Hepatocyte (in vitro differentiated cells): ENCODE data around the gene CAPN15. TPM values are rescaled to one million over a fixed set of nuclear protein-coding genes. Genes with fewer than 3 reads are reported as not detected.

Experiments
- DNase-seq: peaks from one replicate; pipeline ENCODE4 v3.0.0-alpha.2; 2016; ENCODE audit warnings: low spot score
- H2AFZ ChIP-seq: fragments of 200-600 bp; sonication (generic); 2 replicates; pipeline ENCODE4 v1.6.0; 2016; ENCODE audit warnings: antibody characterized with exemption, mild to moderate bottlenecking
- H3K27ac ChIP-seq: fragments of 200-600 bp; sonication (generic); 2 replicates; pipeline ENCODE4 v1.5.1; 2016; ENCODE audit warnings: mild to moderate bottlenecking
- H3K27me3 ChIP-seq: fragments of 200-600 bp; sonication (generic); 2 replicates; pipeline ENCODE4 v1.6.1; 2016
- H3K36me3 ChIP-seq: fragments of 200-600 bp; sonication (generic); replicated peaks from 2 replicates; pipeline ENCODE4 v1.5.1; 2016; ENCODE audit warnings: low read depth; ENCODE audit not compliant: insufficient read depth
- H3K4me1 ChIP-seq: fragments of 200-600 bp; sonication (generic); 2 replicates; pipeline ENCODE4 v1.5.1; 2016; ENCODE audit warnings: mild to moderate bottlenecking, moderate library complexity; ENCODE audit not compliant: insufficient read depth
- H3K4me2 ChIP-seq: fragments of 200-600 bp; sonication (generic); 2 replicates; pipeline ENCODE4 v1.6.0; 2016
- H3K4me3 ChIP-seq: fragments of 200-600 bp; sonication (generic); 2 replicates; pipeline ENCODE4 v1.5.1; 2016; ENCODE audit warnings: mild to moderate bottlenecking
- H3K79me2 ChIP-seq: fragments of 200-600 bp; sonication (generic); 2 replicates; pipeline ENCODE4 v1.6.0; 2017; ENCODE audit warnings: mild to moderate bottlenecking
- H3K9me2 ChIP-seq: fragments of 200-600 bp; sonication (generic); replicated peaks from 2 replicates; pipeline ENCODE4 v1.6.0; 2017; ENCODE audit warnings: mild to moderate bottlenecking; ENCODE audit not compliant: insufficient read depth
- H3K9me3 ChIP-seq: fragments of 200-600 bp; sonication (generic); 2 replicates; pipeline ENCODE4 v1.5.1; 2016; ENCODE audit warnings: low read depth, mild to moderate bottlenecking
- H4K20me1 ChIP-seq: fragments of 200-600 bp; sonication (generic); 2 replicates; pipeline ENCODE4 v1.6.0; 2016; ENCODE audit warnings: mild to moderate bottlenecking; ENCODE audit not compliant: insufficient read depth, poor library complexity, severe bottlenecking
- CTCF ChIP-seq: fragments of 200-600 bp; sonication (generic); IDR thresholded peaks from 2 replicates; pipeline ENCODE4 v1.5.1; 2016; ENCODE audit warnings: antibody characterized with exemption, mild to moderate bottlenecking; ENCODE audit not compliant: poor library complexity
- EZH2 ChIP-seq: fragments of 200-600 bp; sonication (generic); IDR thresholded peaks from 2 replicates; pipeline ENCODE4 v1.6.1; 2016; ENCODE audit warnings: antibody characterized with exemption, mild to moderate bottlenecking, borderline replicate concordance
- EZH2phosphoT487 ChIP-seq: fragments of 200-600 bp; sonication (generic); IDR thresholded peaks from one replicate; pipeline ENCODE4 v1.6.1; 2018; ENCODE audit warnings: antibody characterized with exemption, mild to moderate bottlenecking, low read depth, moderate library complexity; ENCODE audit not compliant: unreplicated experiment, severe bottlenecking
- WGBS: methylation state at CpG from one replicate; pipeline ENCODE4 v1.1.6; 2016; ENCODE audit warnings: low lambda C conversion rate; ENCODE audit errors: missing lambda C conversion rate; 5-methylcytosine and 5-hydroxymethylcytosine counted together
- polyA plus RNA-seq: library from polyadenylated mRNA; unstranded; fragments of >200 nt; fragmentation: Nextera tagmentation; extraction: Ambion mirVana; gene quantifications from 2 replicates; pipeline ENCODE4 v1.2.1, GENCODE V29; 2016
- total RNA-seq: library from RNA; depleted of rRNA; stranded (reverse); fragments of >200 nt; gene quantifications from 2 replicates; pipeline ENCODE4 v1.2.3, GENCODE V29; 2014

Gene CAPN15
- total and polyA plus RNA-seq, 2 experiments from 2014 or later, result 41.7 to 42.7 TPM

- DNase-seq, result no peak
- no peak overlapping the region for H3K27ac ChIP-seq
- no peaks in the 10 kb centered on the region for H3K27me3 ChIP-seq
- H3K9me3 ChIP-seq, result no peaks in the 10 kb centered on the region
- H4K20me1 ChIP-seq, result no peaks in the 10 kb centered on the region
- peaks cover 3% of the 10 kb centered on the region for H3K79me2 ChIP-seq
- no peak overlapping the region for H3K4me2 ChIP-seq
- TF ChIP-seq EZH2 (no peak), CTCF (no peak), EZH2phosphoT487 (no peak)
- peaks cover under 1% of the 10 kb centered on the region for H3K4me1 ChIP-seq
- no peak overlapping the region for H2AFZ ChIP-seq
- H3K9me2 ChIP-seq, result no peaks in the 10 kb centered on the region
- H3K4me3 ChIP-seq, result no peak overlapping the region
- 95% methylated on average over 10 of the region's 10 CpGs for WGBS
- H3K36me3 ChIP-seq, result no peaks in the 10 kb centered on the region
Observed at GRCh38 chr16:513950-514349, 13.6 kb upstream of the CAPN15 start.

GRCh38 chr16:515175-515938, 12.2 kb upstream of the CAPN15 start:
- Histone ChIP-seq H4K20me1 (no peaks in the 10 kb centered on the region), H3K4me2 (no peak overlapping the region), H3K79me2 (no peaks in the 10 kb centered on the region), H3K4me3 (no peak overlapping the region), H3K27me3 (no peaks in the 10 kb centered on the region), H2AFZ (no peak overlapping the region), H3K36me3 (no peaks in the 10 kb centered on the region), H3K9me2 (no peaks in the 10 kb centered on the region), H3K4me1 (no peaks in the 10 kb centered on the region), H3K9me3 (no peaks in the 10 kb centered on the region), H3K27ac (no peak overlapping the region)
- WGBS, result 96% methylated on average over 35 of the region's 45 CpGs
- DNase-seq, result no peak
- TF ChIP-seq EZH2phosphoT487 (no peak), EZH2 (no peak), CTCF (no peak)

DNA sequence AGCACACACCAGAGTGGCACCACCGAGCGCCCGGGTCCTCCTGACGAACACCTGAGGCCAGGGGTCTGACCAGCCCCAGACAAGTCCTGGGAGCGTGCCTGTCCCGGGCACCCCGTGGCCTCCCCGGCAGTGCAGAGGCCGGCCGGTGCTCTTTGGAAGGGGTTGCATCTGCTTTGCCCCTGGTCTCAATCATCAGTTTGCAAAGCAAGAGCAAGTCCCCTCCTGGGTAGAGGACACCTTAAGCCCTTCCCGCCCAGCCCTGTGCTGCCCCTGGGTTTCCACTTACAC, 11.6 kb upstream of the CAPN15 start:
- Histone ChIP-seq H3K27me3 (no peaks in the 10 kb centered on the region), H3K9me3 (no peaks in the 10 kb centered on the region), H3K9me2 (no peaks in the 10 kb centered on the region), H3K4me2 (no peak overlapping the region), H4K20me1 (no peaks in the 10 kb centered on the region), H3K4me3 (no peak overlapping the region), H3K4me1 (no peaks in the 10 kb centered on the region), H3K27ac (no peak overlapping the region), H2AFZ (no peak overlapping the region), H3K36me3 (no peaks in the 10 kb centered on the region), H3K79me2 (no peaks in the 10 kb centered on the region)
- TF ChIP-seq EZH2 (no peak), CTCF (no peak), EZH2phosphoT487 (no peak)
- no peak for DNase-seq
- WGBS, result 96% methylated on average over 10 of the region's 11 CpGs

DNA sequence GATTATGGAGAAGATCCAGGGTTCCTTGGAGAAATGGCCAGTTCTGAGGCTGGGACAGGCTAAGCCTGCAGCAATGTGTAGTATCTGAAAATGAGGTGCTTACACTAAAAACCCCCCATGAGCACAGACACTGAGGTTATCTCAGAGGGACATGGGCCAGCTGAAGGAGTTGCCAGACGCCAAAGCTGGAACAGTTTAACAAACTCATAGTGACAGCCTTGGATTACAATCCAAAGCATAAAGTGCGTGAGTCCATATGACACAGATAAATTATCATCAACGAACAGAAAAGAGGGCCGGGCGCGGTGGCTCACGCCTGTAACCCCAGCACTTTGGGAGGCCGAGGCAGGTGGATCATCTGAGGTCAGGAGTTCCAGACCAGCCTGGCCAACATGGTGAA, 11.2 kb upstream of the CAPN15 start:
- TF ChIP-seq CTCF (no peak), EZH2 (no peak), EZH2phosphoT487 (no peak)
- no peaks in the 10 kb centered on the region for H3K9me2 ChIP-seq
- H2AFZ ChIP-seq, result no peak overlapping the region
- H4K20me1 ChIP-seq, result no peaks in the 10 kb centered on the region
- H3K9me3 ChIP-seq, result no peaks in the 10 kb centered on the region
- H3K27me3 ChIP-seq, result no peaks in the 10 kb centered on the region
- DNase-seq, result no peak
- H3K27ac ChIP-seq, result no peak overlapping the region
- H3K4me2 ChIP-seq, result no peak overlapping the region
- no peaks in the 10 kb centered on the region for H3K36me3 ChIP-seq
- WGBS, result 97% methylated on average over 8 of the region's 8 CpGs
- H3K4me1 ChIP-seq, result no peaks in the 10 kb centered on the region
- H3K79me2 ChIP-seq, result no peaks in the 10 kb centered on the region
- H3K4me3 ChIP-seq, result no peak overlapping the region
